AG09319 (cell line): Measurements from ENCODE around the gene DCTN3.
A peak's percentile ranks its signal among the peaks of the same experiment; 100 is the strongest.

Experiments used
- DNase-seq: peaks from one replicate; pipeline ENCODE4 v3.0.0-alpha.2; 2010; ENCODE audit warnings: low read depth; ENCODE audit errors: extremely low read depth
- TF ChIP-seq, protein P1 (sequence below): IDR thresholded peaks from 2 replicates; pipeline ENCODE4 v1.5.1; 2011; ENCODE audit warnings: low read depth, mild to moderate bottlenecking, inconsistent platforms, low read length, moderate library complexity

DCTN3 gene

DNA sequence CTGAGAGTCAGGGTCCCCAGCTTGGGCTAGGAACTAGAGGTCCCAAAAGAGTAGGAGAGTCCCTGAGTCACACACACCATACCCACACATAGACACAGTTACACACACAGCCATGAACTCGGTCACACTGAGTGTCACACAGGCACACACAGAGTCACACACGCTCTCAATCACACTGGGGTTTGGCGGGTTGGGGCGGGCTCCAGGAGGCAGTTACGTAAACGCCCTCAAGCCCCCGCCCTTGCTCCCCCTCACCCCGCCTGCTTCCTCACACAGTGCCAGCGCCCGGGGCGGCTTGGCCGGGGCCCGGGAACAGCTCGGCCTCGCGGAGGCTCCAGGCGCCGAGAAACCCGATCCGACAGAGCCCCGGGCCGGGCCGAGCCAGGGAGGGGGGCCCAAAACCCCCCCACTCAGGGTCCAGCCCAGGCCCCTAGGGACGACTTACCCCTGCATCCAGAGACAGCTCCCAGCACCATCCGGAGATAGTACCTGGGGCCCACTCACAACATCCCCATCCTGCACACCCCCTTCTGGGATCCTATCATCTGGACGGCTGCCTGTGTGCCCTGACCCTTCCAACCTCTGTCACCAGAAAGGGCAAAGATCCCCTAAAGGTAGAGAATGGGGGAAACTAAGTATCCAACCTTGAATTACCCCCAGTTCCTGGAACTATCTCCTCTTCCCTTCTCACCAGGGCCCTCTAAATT is 27.2 kb downstream of the DCTN3 start:
- TF ChIP-seq, protein P1, sequence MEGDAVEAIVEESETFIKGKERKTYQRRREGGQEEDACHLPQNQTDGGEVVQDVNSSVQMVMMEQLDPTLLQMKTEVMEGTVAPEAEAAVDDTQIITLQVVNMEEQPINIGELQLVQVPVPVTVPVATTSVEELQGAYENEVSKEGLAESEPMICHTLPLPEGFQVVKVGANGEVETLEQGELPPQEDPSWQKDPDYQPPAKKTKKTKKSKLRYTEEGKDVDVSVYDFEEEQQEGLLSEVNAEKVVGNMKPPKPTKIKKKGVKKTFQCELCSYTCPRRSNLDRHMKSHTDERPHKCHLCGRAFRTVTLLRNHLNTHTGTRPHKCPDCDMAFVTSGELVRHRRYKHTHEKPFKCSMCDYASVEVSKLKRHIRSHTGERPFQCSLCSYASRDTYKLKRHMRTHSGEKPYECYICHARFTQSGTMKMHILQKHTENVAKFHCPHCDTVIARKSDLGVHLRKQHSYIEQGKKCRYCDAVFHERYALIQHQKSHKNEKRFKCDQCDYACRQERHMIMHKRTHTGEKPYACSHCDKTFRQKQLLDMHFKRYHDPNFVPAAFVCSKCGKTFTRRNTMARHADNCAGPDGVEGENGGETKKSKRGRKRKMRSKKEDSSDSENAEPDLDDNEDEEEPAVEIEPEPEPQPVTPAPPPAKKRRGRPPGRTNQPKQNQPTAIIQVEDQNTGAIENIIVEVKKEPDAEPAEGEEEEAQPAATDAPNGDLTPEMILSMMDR = no peak

DNA sequence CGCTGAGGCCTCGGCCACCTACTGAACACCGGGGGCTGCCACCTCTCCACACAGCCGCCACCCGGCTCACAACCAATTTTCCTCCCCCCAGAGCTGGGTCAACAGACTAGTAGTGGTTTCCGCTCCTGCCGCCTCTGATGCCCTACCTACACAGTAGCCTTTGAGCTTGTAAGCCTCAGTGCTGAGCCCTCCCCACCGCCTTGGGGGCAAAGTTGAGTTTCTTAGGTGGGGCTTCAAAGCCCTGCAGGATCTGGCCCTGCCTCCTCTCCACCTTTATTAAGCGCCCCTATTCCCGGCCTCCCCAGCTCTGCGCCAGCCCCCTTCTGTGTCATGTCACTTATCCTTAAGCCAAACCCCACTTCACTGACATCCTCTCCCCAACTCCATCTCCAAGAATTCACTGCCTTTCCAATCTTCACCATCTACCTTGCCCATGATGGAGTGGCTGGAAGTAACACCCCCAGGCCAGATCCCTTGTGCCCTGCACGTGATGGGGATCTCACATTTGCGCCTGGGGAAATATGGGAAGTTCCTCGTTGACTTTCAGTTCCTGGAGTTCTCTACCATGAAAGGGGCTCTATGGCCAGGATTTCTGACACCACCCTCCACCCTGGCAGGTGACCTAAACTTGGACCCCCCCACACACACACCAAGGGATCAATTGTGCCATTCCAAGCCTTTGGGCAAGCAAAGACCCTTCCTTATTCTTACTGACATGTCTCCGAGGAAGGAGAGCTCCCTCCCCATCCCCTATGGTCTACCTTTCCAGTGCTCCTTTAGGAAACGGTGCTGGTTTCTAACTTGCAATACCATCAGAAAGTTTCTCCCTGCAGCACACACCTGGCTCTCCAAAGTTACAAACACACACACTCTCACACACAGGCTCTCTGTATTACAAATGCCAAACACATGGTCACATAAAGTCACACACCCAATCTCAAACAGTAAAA is 28.1 kb downstream of the DCTN3 start:
- no peak for DNase-seq
- TF ChIP-seq, protein P1 = no peak

More for the DNA sequence above, 27.2 kb downstream of the DCTN3 start:
- DNase-seq = no peak

DNA sequence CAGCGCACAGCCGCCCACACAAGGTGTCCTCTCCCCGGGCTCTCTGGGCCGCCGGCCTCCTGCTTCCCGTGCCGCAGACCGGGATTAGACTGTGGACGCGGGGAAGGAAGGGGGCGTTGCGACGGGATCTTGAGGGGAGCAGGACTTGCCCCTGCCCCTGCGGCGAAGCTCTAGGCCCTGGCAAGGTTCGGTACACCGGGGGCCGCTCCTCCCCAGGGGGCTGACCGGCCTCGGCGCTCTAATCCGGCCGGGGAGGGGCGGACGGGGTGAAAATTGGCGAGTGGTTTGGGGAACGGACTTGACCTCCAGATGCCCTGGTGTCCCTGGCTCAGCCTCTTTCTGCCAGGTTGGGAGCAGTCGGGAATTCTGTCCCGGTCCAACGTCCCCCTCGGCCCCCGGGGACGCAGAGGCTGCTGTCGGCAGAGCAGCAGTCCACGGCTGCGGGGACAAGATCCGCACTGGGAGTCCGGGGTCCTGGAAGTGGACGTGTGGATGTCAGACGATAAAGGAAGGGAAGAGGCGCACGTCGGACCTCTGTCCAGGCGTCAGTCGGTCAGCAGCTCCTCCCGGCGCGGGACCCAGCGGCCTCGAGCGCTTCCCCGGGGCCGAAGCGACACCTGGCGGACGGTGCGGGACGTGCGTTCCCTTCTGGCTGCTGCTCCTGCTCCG is 28.9 kb downstream of the DCTN3 start:
- TF ChIP-seq, protein P1 = peak; percentile 89
- DNase-seq = peak; percentile 34

DNA sequence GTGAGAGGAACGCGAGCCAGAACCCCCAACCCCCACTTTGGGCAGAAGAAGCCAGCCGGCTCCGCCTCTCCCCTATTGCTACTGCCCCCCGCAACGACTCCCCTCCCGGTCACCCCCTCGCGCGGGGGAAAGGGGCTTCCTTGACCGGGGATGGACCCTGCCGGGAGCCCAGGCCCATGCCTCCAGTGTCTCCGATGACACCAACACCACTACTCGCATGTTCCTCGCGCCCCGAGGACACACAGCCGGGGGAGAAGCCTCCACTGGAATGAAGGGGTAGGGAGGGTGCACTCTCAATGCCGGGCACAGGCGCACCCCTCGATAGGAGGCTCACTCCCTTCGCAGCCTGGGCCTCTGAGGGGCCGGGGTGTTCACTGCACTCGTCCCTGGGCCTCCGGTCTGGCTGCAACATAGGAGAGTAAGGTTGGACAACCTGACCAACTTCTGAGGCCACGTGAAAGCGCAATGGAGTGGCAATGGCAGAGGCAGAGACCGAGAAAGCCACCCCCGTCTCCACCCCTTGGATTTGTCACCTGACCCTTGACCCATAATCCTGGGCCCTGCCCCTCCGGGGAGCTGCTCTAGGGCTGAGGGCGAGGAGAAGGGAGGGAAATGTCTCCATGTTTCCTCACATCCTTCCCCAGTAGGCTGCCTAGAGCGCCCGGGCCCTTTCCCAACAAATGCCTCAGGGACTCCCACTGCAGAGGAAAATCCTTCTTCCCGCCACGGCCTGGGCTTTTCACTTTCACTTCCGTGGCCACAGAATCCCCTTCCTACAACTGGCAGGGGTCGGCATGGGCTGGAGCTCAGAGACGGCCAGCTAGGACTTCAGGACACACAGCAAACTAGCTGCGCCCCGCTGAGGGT is 29.7 kb downstream of the DCTN3 start:
- TF ChIP-seq, protein P1 = no peak
- DNase-seq = no peak

DNA sequence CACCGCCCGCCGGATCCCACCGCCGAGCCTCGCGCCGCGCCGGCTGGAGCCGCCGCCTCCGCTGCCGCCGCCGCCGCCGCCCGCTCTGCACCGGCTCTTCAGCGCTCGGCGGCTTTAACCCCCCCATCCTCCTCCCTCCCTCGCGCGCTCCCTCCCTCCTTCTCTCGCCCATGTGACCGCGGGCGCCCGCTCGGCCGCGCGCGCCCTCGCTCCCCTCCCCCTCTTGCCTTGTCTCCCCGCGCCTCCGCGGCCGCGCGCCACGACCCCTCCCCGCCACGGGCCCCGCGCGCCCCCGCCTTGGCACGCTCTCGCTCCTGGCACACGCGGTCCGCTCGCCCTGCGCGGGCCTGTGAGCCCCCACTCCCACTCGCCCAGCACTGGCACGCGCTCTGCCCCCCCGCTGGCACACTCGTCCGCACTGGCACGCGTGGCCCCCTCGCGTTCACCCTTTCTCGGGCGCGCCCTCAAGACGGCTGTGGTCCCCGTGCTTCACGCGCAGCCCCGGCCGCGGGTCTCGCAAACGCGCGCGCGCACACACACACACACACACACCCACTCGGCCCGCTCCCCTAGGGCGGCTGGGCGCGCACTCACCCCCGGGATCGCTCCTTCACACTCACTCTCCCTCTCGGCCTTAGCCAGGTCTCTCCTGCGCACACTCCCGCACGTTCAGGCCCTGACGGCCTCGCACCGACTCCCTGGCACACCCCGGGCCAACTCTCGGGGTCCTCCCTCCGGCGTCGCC is 30.5 kb downstream of the DCTN3 start, which contains the start of gene CNTFR:
Gene CNTFR, minus strand, starts transcription at position 89 of the 745 bp plus-strand sequence. CDS start 20,743 bp downstream, outside the sequence.
- no peak for DNase-seq

More for the DNA sequence above, 30.5 kb downstream of the DCTN3 start, which contains the start of gene CNTFR:
- TF ChIP-seq, protein P1 = no peak
